OCI-LY7 (cell line): ENCODE data around the gene CASP2. TPM values are rescaled to one million over a fixed set of nuclear protein-coding genes. Genes with fewer than 3 reads are reported as not detected.

Experiments
- BruUV-seq: library from RNA; stranded (reverse); fragments of 400-500 nt; replicated peaks from 2 replicates; lab custom pipeline; 2021; lab: Mats Ljungman, UMichigan
- CTCF ChIA-PET: fragments of 300-600 bp; sonication (Branson Sonifier 250); formaldehyde crosslinking; loops from one replicate; lab custom pipeline; 2022; ENCODE audit warnings: antibody characterized with exemption; ENCODE audit not compliant: unreplicated experiment; lab: Charles Lee
- POLR2A ChIA-PET: fragments of 300-600 bp; sonication (Branson Sonifier 250); formaldehyde crosslinking; loops from one replicate; lab custom pipeline; 2022; ENCODE audit warnings: antibody characterized with exemption; lab: Charles Lee
- DNase-seq: peaks from one replicate; pipeline ENCODE4 v3.0.0-alpha.2; 2015; ENCODE audit warnings: low spot score
- H2AFZ ChIP-seq: fragments of 200-600 bp; sonication (generic), shearing (Covaris generic); 2 replicates; pipeline ENCODE4 v1.6.1; 2014; ENCODE audit warnings: mild to moderate bottlenecking, antibody characterized with exemption, low read length, moderate library complexity
- H3K27ac ChIP-seq: fragments of 200-600 bp; sonication (generic); 2 replicates; pipeline ENCODE4 v1.5.1; 2014; ENCODE audit warnings: mixed run types, low read depth, mild to moderate bottlenecking, moderate library complexity, low read length, inconsistent platforms; ENCODE audit not compliant: poor library complexity, severe bottlenecking
- H3K36me3 ChIP-seq: fragments of 200-600 bp; sonication (generic); 2 replicates; pipeline ENCODE4 v1.6.1; 2014; ENCODE audit warnings: mild to moderate bottlenecking, antibody characterized with exemption, low read length, moderate library complexity, mixed read lengths; ENCODE audit not compliant: insufficient read depth
- H3K4me1 ChIP-seq: fragments of 200-600 bp; sonication (generic); 2 replicates; pipeline ENCODE4 v1.5.1; 2014; ENCODE audit warnings: mild to moderate bottlenecking, low read length; ENCODE audit not compliant: insufficient read depth, poor library complexity, severe bottlenecking
- H3K4me2 ChIP-seq: fragments of 200-600 bp; sonication (generic); 2 replicates; pipeline ENCODE4 v1.6.1; 2014; ENCODE audit warnings: mild to moderate bottlenecking, low read length
- H3K4me3 ChIP-seq: fragments of 200-600 bp; sonication (generic); 2 replicates; pipeline ENCODE4 v1.5.1; 2014; ENCODE audit warnings: mild to moderate bottlenecking, low read depth, low read length; ENCODE audit not compliant: poor library complexity, severe bottlenecking
- H3K79me2 ChIP-seq: fragments of 200-600 bp; sonication (generic); 2 replicates; pipeline ENCODE4 v1.6.1; 2016; ENCODE audit warnings: low read depth, mild to moderate bottlenecking, low read length, moderate library complexity, mixed read lengths; ENCODE audit not compliant: insufficient read depth
- H3K9me2 ChIP-seq: fragments of 200-600 bp; sonication (generic); 2 replicates; pipeline ENCODE4 v1.6.1; 2016; ENCODE audit warnings: mild to moderate bottlenecking, low read length, mixed read lengths; ENCODE audit not compliant: insufficient read depth
- H3K9me3 ChIP-seq: fragments of 200-600 bp; sonication (generic); 2 replicates; pipeline ENCODE4 v1.6.1; 2014; ENCODE audit warnings: mild to moderate bottlenecking, mixed run types, low read length, mixed read lengths
- H4K20me1 ChIP-seq: fragments of 200-600 bp; sonication (generic); 2 replicates; pipeline ENCODE4 v1.6.1; 2014; ENCODE audit warnings: mild to moderate bottlenecking, antibody characterized with exemption, low read length, moderate library complexity, mixed read lengths; ENCODE audit not compliant: insufficient read depth
- CTCF ChIP-seq: fragments of 200-600 bp; sonication (generic); conservative IDR thresholded peaks from 2 replicates; pipeline ENCODE4 v1.5.1; 2014; ENCODE audit warnings: mild to moderate bottlenecking, antibody characterized with exemption, low read length, moderate library complexity, mixed read lengths
- EZH2phosphoT487 ChIP-seq: fragments of 200-600 bp; sonication (generic); IDR thresholded peaks from 2 replicates; pipeline ENCODE4 v1.6.1; 2018; ENCODE audit warnings: low read depth, borderline replicate concordance, mild to moderate bottlenecking, mixed run types, antibody characterized with exemption, low read length, moderate library complexity, mixed read lengths
- intact Hi-C: fragments of 100-400 bp; cut with micrococcal nuclease; formaldehyde crosslinking; loops from one replicate; pipeline ENCODE4 v1.10.0; 2022; ENCODE audit not compliant: unreplicated experiment
- total RNA-seq, 2 experiments: library from RNA; depleted of rRNA in 1 of 2; stranded (reverse); fragments of >200 nt in 1 of 2; shearing (Covaris generic) in 1 of 2; gene quantifications; 2 replicates each; pipeline ENCODE4 v1.2.3, GENCODE V29; 2014 to 2022

Gene CASP2
- total RNA-seq, 2 experiments from 2014 or later, result 27.2 to 61.6 TPM

- no peaks in the 10 kb centered on the region for H3K79me2 ChIP-seq
- H3K9me3 ChIP-seq, result no peaks in the 10 kb centered on the region
- no peaks in the 10 kb centered on the region for H3K36me3 ChIP-seq
- peaks cover 31% of the 10 kb centered on the region for H3K4me1 ChIP-seq
- no TSS peak for BruUV-seq
- no peaks in the 10 kb centered on the region for H4K20me1 ChIP-seq
- DNase-seq, result peak; percentile 22
- H3K4me2 ChIP-seq, result peak overlapping the region; percentile 56
- ChIA-PET POLR2A (interaction anchor here (0.9 to 1.5 kb wide), 3 partner anchors 8 to 93 kb away, joined by 3 to 4 read pairs (median 3); no protein-coding TSS in a partner anchor), CTCF (no interaction called here)
- intact Hi-C loops, result loop anchor here (5.0 kb wide), 1 partner anchor 92 kb away; no protein-coding TSS in a partner anchor
- H3K9me2 ChIP-seq, result no peaks in the 10 kb centered on the region
- H3K27ac ChIP-seq, result no peak overlapping the region
- peak overlapping the region; percentile 19 for H3K4me3 ChIP-seq
- H2AFZ ChIP-seq, result peak overlapping the region; percentile 92
- no peak for TF ChIP-seq CTCF
- no peak for TF ChIP-seq EZH2phosphoT487
Measured at GRCh38 chr7:143325240-143325639, 37.1 kb downstream of the CASP2 start.

- Histone ChIP-seq H3K4me3 (no peak overlapping the region), H3K9me3 (no peaks in the 10 kb centered on the region), H3K4me1 (peaks cover 31% of the 10 kb centered on the region), H3K27ac (no peak overlapping the region), H3K79me2 (no peaks in the 10 kb centered on the region), H3K4me2 (0 out of 2 replicates have a peak overlapping the region, but pooled peaks have one; percentile 8), H3K36me3 (no peaks in the 10 kb centered on the region), H3K9me2 (no peaks in the 10 kb centered on the region), H4K20me1 (no peaks in the 10 kb centered on the region), H2AFZ (peak overlapping the region; percentile 64)
- ChIA-PET POLR2A (interaction anchor here (0.6 to 1.3 kb wide), 2 partner anchors 9 to 544 kb away, joined by 5 read pairs; no protein-coding TSS in a partner anchor), CTCF (interaction anchor here (1.2 kb wide), 1 partner anchor 29 kb away, joined by 4 read pairs; no protein-coding TSS in a partner anchor)
- no TSS peak for BruUV-seq
- intact Hi-C loops, result loop anchor here (2.0 to 5.0 kb wide), 2 partner anchors 13 to 89 kb away; no protein-coding TSS in a partner anchor
- TF ChIP-seq EZH2phosphoT487, result no peak
- TF ChIP-seq CTCF, result no peak
- peak; percentile 21 for DNase-seq
Measured at GRCh38 chr7:143327903-143328302, 39.8 kb downstream of the CASP2 start.

- ChIA-PET CTCF (no interaction called here), POLR2A (interaction anchor here (0.7 kb wide), 2 partner anchors 13 to 16 kb away, joined by 3 to 8 read pairs; no protein-coding TSS in a partner anchor)
- Histone ChIP-seq H3K9me3 (no peaks in the 10 kb centered on the region), H3K79me2 (no peaks in the 10 kb centered on the region), H2AFZ (no peak overlapping the region), H3K4me2 (no peak overlapping the region), H4K20me1 (no peaks in the 10 kb centered on the region), H3K27ac (no peak overlapping the region), H3K36me3 (no peaks in the 10 kb centered on the region), H3K4me3 (no peak overlapping the region), H3K9me2 (no peaks in the 10 kb centered on the region), H3K4me1 (peaks cover 28% of the 10 kb centered on the region)
- no peak for TF ChIP-seq CTCF
- no peak for TF ChIP-seq EZH2phosphoT487
- no peak for DNase-seq
- BruUV-seq, result no TSS peak
- intact Hi-C loops, result loop anchor here (5.0 kb wide), 1 partner anchor 88 kb away; no protein-coding TSS in a partner anchor
Measured at GRCh38 chr7:143329471-143330170, 41.5 kb downstream of the CASP2 start.
